ENCODE measurements around the gene LARGE1. TPM values are rescaled to one million over a fixed set of nuclear protein-coding genes. Genes with fewer than 3 reads are reported as not detected.

LARGE1 gene
- total RNA-seq, 1 experiment from 2014 or later = 1.3 TPM

DNA sequence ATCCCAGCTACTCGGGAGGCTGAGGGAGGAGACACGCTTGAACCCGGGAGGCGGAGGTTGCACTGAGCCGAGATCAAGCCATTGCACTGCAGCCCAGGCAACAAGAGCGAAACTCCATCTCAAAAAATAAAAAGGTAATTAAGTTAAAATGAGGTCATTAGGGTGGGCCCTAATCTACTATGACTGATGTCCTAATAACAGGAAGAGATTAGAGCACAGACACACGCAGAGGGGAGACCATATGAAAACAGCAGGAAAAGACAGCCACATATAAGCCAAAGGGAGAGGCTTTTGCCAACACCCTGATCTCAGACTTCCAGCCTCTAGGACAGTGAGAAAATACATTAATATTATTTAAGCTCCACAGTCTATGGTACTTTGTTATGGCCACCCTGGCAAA, 17.3 kb downstream of the LARGE1 start:
- H3K79me2 ChIP-seq (ENCODE audit: low read length) = no peaks in the 10 kb centered on the region
- no peaks in the 10 kb centered on the region for H3F3A ChIP-seq (ENCODE audit: low read length, unreplicated experiment)
- intact Hi-C loops (cut with micrococcal nuclease) = no loop called here
- BruUV-seq (replicated peaks) = no TSS peak
- H3K36me3 ChIP-seq (ENCODE audit: low read depth, low read length) = no peaks in the 10 kb centered on the region
- H3K9ac ChIP-seq (ENCODE audit: low read length) = no peak overlapping the region
- H3K9me3 ChIP-seq (ENCODE audit: low read length) = no peaks in the 10 kb centered on the region
- no peaks in the 10 kb centered on the region for H3K9me2 ChIP-seq (replicated peaks; ENCODE audit: low read length)
- no peaks in the 10 kb centered on the region for H4K20me1 ChIP-seq (ENCODE audit: low read length)
- ChIA-PET POLR2A (ENCODE audit: unreplicated experiment) (no interaction called here), CTCF (no interaction called here)
- no peak for DNase-seq
- H3K4me2 ChIP-seq (ENCODE audit: low read length) = no peak overlapping the region
- H3K4me1 ChIP-seq (ENCODE audit: insufficient read depth, low read length) = no peaks in the 10 kb centered on the region
- no peak overlapping the region for H3K4me3 ChIP-seq (ENCODE audit: low read length)
- TF ChIP-seq EZH2phosphoT487 (IDR thresholded peaks at IDR 0.05; ENCODE audit: borderline replicate concordance, low read length) = no peak
- TF ChIP-seq, protein P1, sequence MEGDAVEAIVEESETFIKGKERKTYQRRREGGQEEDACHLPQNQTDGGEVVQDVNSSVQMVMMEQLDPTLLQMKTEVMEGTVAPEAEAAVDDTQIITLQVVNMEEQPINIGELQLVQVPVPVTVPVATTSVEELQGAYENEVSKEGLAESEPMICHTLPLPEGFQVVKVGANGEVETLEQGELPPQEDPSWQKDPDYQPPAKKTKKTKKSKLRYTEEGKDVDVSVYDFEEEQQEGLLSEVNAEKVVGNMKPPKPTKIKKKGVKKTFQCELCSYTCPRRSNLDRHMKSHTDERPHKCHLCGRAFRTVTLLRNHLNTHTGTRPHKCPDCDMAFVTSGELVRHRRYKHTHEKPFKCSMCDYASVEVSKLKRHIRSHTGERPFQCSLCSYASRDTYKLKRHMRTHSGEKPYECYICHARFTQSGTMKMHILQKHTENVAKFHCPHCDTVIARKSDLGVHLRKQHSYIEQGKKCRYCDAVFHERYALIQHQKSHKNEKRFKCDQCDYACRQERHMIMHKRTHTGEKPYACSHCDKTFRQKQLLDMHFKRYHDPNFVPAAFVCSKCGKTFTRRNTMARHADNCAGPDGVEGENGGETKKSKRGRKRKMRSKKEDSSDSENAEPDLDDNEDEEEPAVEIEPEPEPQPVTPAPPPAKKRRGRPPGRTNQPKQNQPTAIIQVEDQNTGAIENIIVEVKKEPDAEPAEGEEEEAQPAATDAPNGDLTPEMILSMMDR (conservative IDR thresholded peaks at IDR 0.05; ENCODE audit: low read depth, low read length) = no peak
- no peak for TF ChIP-seq EZH2 (IDR thresholded peaks at IDR 0.05; ENCODE audit: low read length, unreplicated experiment)
- ATAC-seq = no peak
- H2AFZ ChIP-seq (ENCODE audit: low read length) = no peak overlapping the region
- H3K27ac ChIP-seq (ENCODE audit: low read length) = no peak overlapping the region
- no peaks in the 10 kb centered on the region for H3K27me3 ChIP-seq (ENCODE audit: low read length)

GRCh38 chr22:33902073-33902472, 18.2 kb downstream of the LARGE1 start:
- DNase-seq = no peak
- no peak overlapping the region for H3K4me3 ChIP-seq (ENCODE audit: low read length)
- no peak for ATAC-seq
- no peaks in the 10 kb centered on the region for H3K27me3 ChIP-seq (ENCODE audit: low read length)
- no peaks in the 10 kb centered on the region for H3K9me2 ChIP-seq (replicated peaks; ENCODE audit: low read length)
- POLR2A ChIA-PET (ENCODE audit: unreplicated experiment) = no interaction called here
- H3K9ac ChIP-seq (ENCODE audit: low read length) = no peak overlapping the region
- intact Hi-C loops (cut with micrococcal nuclease) = no loop called here
- CTCF ChIA-PET = no interaction called here
- no TSS peak for BruUV-seq (replicated peaks)
- H3K4me1 ChIP-seq (ENCODE audit: insufficient read depth, low read length) = no peaks in the 10 kb centered on the region
- no peak overlapping the region for H3K27ac ChIP-seq (ENCODE audit: low read length)
- no peak overlapping the region for H3K4me2 ChIP-seq (ENCODE audit: low read length)
- no peaks in the 10 kb centered on the region for H3K36me3 ChIP-seq (ENCODE audit: low read depth, low read length)
- H4K20me1 ChIP-seq (ENCODE audit: low read length) = no peaks in the 10 kb centered on the region
- H2AFZ ChIP-seq (ENCODE audit: low read length) = no peak overlapping the region
- H3K9me3 ChIP-seq (ENCODE audit: low read length) = no peaks in the 10 kb centered on the region
- H3K79me2 ChIP-seq (ENCODE audit: low read length) = no peaks in the 10 kb centered on the region
- TF ChIP-seq EZH2phosphoT487 (IDR thresholded peaks at IDR 0.05; ENCODE audit: borderline replicate concordance, low read length) (no peak), EZH2 (IDR thresholded peaks at IDR 0.05; ENCODE audit: low read length, unreplicated experiment) (no peak)
- TF ChIP-seq, protein P1 (conservative IDR thresholded peaks at IDR 0.05; ENCODE audit: low read depth, low read length) = no peak
- no peaks in the 10 kb centered on the region for H3F3A ChIP-seq (ENCODE audit: low read length, unreplicated experiment)

DNA sequence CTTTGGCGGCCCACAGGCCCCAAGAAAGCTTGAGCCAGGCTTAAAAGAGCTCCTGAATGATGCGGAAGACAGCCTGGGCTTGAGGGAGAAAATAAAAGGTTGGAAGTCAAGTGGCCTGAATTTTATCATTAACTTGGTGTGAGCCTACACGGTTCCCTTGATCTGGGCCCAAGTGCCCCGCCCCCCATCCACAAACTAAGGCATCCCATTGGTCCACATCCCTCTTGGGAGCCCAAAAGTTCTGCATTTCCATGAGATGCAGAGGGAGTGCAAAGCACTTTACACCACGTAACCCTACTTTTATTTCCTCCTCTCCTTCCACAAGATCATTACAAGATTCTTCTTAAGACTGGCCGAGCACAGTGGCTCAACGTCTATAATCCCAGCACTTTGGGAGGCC, 22.2 kb downstream of the LARGE1 start:
- ATAC-seq (no peak), DNase-seq (no peak)
- Histone ChIP-seq H3K4me3 (ENCODE audit: low read length) (no peak overlapping the region), H3K9ac (ENCODE audit: low read length) (no peak overlapping the region), H2AFZ (ENCODE audit: low read length) (no peak overlapping the region), H3K36me3 (ENCODE audit: low read depth, low read length) (no peaks in the 10 kb centered on the region), H3K4me2 (ENCODE audit: low read length) (no peak overlapping the region), H3K79me2 (ENCODE audit: low read length) (no peaks in the 10 kb centered on the region), H4K20me1 (ENCODE audit: low read length) (no peaks in the 10 kb centered on the region), H3K9me2 (replicated peaks; ENCODE audit: low read length) (no peaks in the 10 kb centered on the region), H3F3A (ENCODE audit: low read length, unreplicated experiment) (no peaks in the 10 kb centered on the region), H3K27ac (ENCODE audit: low read length) (no peak overlapping the region), H3K27me3 (ENCODE audit: low read length) (no peaks in the 10 kb centered on the region), H3K9me3 (ENCODE audit: low read length) (no peaks in the 10 kb centered on the region; the same call in 1 of the 2 replicates), H3K4me1 (ENCODE audit: insufficient read depth, low read length) (no peaks in the 10 kb centered on the region)
- intact Hi-C loops (cut with micrococcal nuclease) = no loop called here
- TF ChIP-seq, protein P1 (conservative IDR thresholded peaks at IDR 0.05; ENCODE audit: low read depth, low read length) = no peak
- TF ChIP-seq EZH2 (IDR thresholded peaks at IDR 0.05; ENCODE audit: low read length, unreplicated experiment) (no peak), EZH2phosphoT487 (IDR thresholded peaks at IDR 0.05; ENCODE audit: borderline replicate concordance, low read length) (no peak)
- no TSS peak for BruUV-seq (replicated peaks)
- ChIA-PET POLR2A (ENCODE audit: unreplicated experiment) (no interaction called here), CTCF (no interaction called here)
